H9 (cell line): ENCODE results near the gene SEMA6A. TPM values are rescaled to one million over a fixed set of nuclear protein-coding genes. Genes with fewer than 3 reads are reported as not detected.

Experiments
- DNase-seq: peaks from one replicate; pipeline ENCODE4 v3.0.0-alpha.2; 2017
- H2AFZ ChIP-seq: one replicate; pipeline ENCODE4 v1.6.1; 2013; ENCODE audit warnings: mild to moderate bottlenecking, low read length, control low read depth, moderate library complexity
- H2AK5ac ChIP-seq: 2 replicates; pipeline ENCODE4 v1.6.1; 2013; ENCODE audit warnings: low read length, control low read depth, mixed read lengths; ENCODE audit not compliant: insufficient read length
- H2BK120ac ChIP-seq: one replicate; pipeline ENCODE4 v1.6.1; 2013; ENCODE audit warnings: low read depth, mild to moderate bottlenecking, low read length, control low read depth, inconsistent platforms; ENCODE audit not compliant: poor library complexity, severe bottlenecking
- H2BK12ac ChIP-seq: 2 replicates; pipeline ENCODE4 v1.6.1; 2013; ENCODE audit warnings: low read length, control low read depth, mixed read lengths, low read depth; ENCODE audit not compliant: insufficient read length
- H2BK15ac ChIP-seq: 2 replicates; pipeline ENCODE4 v1.6.1; 2013; ENCODE audit warnings: low read depth, low read length, control low read depth
- H2BK20ac ChIP-seq: one replicate; pipeline ENCODE4 v1.6.1; 2013; ENCODE audit warnings: low read depth, mild to moderate bottlenecking, low read length, control low read depth, inconsistent platforms; ENCODE audit not compliant: poor library complexity, severe bottlenecking
- H2BK5ac ChIP-seq: 2 replicates; pipeline ENCODE4 v1.6.1; 2013; ENCODE audit warnings: low read length, control low read depth, mixed read lengths; ENCODE audit not compliant: insufficient read length
- H3K14ac ChIP-seq: 2 replicates; pipeline ENCODE4 v1.6.1; 2013; ENCODE audit warnings: low read length, control low read depth; ENCODE audit not compliant: insufficient read depth
- H3K18ac ChIP-seq: 2 replicates; pipeline ENCODE4 v1.6.1; 2013; ENCODE audit warnings: low read depth, mild to moderate bottlenecking, mixed read lengths, low read length, control low read depth; ENCODE audit not compliant: insufficient read length
- H3K23ac ChIP-seq: 2 replicates; pipeline ENCODE4 v1.6.1; 2013; ENCODE audit warnings: low read length, control low read depth, mixed read lengths, low read depth; ENCODE audit not compliant: insufficient read length
- H3K23me2 ChIP-seq: 2 replicates; pipeline ENCODE4 v1.6.1; 2013; ENCODE audit warnings: low read depth, mild to moderate bottlenecking, mixed read lengths, low read length, control low read depth; ENCODE audit not compliant: insufficient read length, poor library complexity, severe bottlenecking
- H3K27ac ChIP-seq: 2 replicates; pipeline ENCODE4 v1.5.1; 2013; ENCODE audit warnings: low read length, control low read depth, mixed read lengths, low read depth; ENCODE audit not compliant: insufficient read length
- H3K27me3 ChIP-seq: 2 replicates; pipeline ENCODE4 v1.6.1; 2013; ENCODE audit warnings: low read length, control low read depth, inconsistent platforms; ENCODE audit not compliant: insufficient read depth
- H3K4ac ChIP-seq: 2 replicates; pipeline ENCODE4 v1.6.1; 2013; ENCODE audit warnings: low read depth, mild to moderate bottlenecking, control low read depth, inconsistent platforms, low read length, moderate library complexity
- H3K4me1 ChIP-seq: 2 replicates; pipeline ENCODE4 v1.6.1; 2013; ENCODE audit warnings: low read length, control low read depth, inconsistent platforms; ENCODE audit not compliant: insufficient read depth
- H3K4me2 ChIP-seq: 2 replicates; pipeline ENCODE4 v1.6.1; 2013; ENCODE audit warnings: low read length, control low read depth, mixed read lengths; ENCODE audit not compliant: insufficient read length, insufficient read depth
- H3K56ac ChIP-seq: 2 replicates; pipeline ENCODE4 v1.6.1; 2013; ENCODE audit warnings: low read depth, mild to moderate bottlenecking, mixed read lengths, low read length, control low read depth; ENCODE audit not compliant: insufficient read length
- H3K79me1 ChIP-seq: 2 replicates; pipeline ENCODE4 v1.6.1; 2013; ENCODE audit warnings: low read depth, mild to moderate bottlenecking, moderate library complexity, low read length, control low read depth, inconsistent platforms; ENCODE audit not compliant: insufficient read depth, poor library complexity, severe bottlenecking
- H3K79me2 ChIP-seq: 2 replicates; pipeline ENCODE4 v1.6.1; 2013; ENCODE audit warnings: low read length, control low read depth, inconsistent platforms; ENCODE audit not compliant: insufficient read depth
- H3K9ac ChIP-seq: 2 replicates; pipeline ENCODE4 v1.6.1; 2013; ENCODE audit warnings: low read length, control low read depth, mixed read lengths; ENCODE audit not compliant: insufficient read length; ENCODE audit errors: extremely low read depth
- H3K9me3 ChIP-seq: one replicate; pipeline ENCODE4 v1.6.1; 2013; ENCODE audit warnings: low read depth, low read length, inconsistent platforms; ENCODE audit not compliant: control insufficient read depth
- H3T11ph ChIP-seq: one replicate; pipeline ENCODE4 v1.6.1; 2013; ENCODE audit warnings: mild to moderate bottlenecking, low read length, control low read depth, inconsistent platforms
- H4K20me1 ChIP-seq: one replicate; pipeline ENCODE4 v1.6.1; 2013; ENCODE audit not compliant: control insufficient read depth, insufficient read length, insufficient read depth
- H4K5ac ChIP-seq: 2 replicates; pipeline ENCODE4 v1.6.1; 2013; ENCODE audit warnings: low read depth, mild to moderate bottlenecking, mixed read lengths, low read length, control low read depth; ENCODE audit not compliant: insufficient read length
- H4K8ac ChIP-seq: replicated peaks from 2 replicates; pipeline ENCODE4 v1.6.1; 2013; ENCODE audit warnings: low read length, control low read depth, mixed read lengths, low read depth; ENCODE audit not compliant: insufficient read length
- H4K91ac ChIP-seq: 2 replicates; pipeline ENCODE4 v1.6.1; 2013; ENCODE audit warnings: low read depth, mild to moderate bottlenecking, moderate library complexity, mixed read lengths, low read length, control low read depth; ENCODE audit not compliant: insufficient read length
- H3K27ac Mint-ChIP-seq, 3 experiments: 2 replicates in 2 of 3; 3 replicates in 1 of 3; pipeline ENCODE4 v1.8.0; 2020 to 2021; ENCODE audit warnings: mixed read lengths in 3 of 3, mild to moderate bottlenecking in 1 of 3, moderate library complexity in 1 of 3
- H3K27me3 Mint-ChIP-seq: 2 replicates; pipeline ENCODE4 v1.8.0; 2021; ENCODE audit warnings: low read depth, mild to moderate bottlenecking, moderate library complexity, mixed read lengths
- H3K36me3 Mint-ChIP-seq, 3 experiments: 2 replicates in 2 of 3; 3 replicates in 1 of 3; pipeline ENCODE4 v1.8.0; 2020 to 2021; ENCODE audit warnings: low read depth in 3 of 3, mixed read lengths in 3 of 3; ENCODE audit not compliant: insufficient read depth in 1 of 3
- H3K4me1 Mint-ChIP-seq, 2 experiments: 2 replicates each; pipeline ENCODE4 v1.8.0; 2020; ENCODE audit warnings: mixed read lengths in 2 of 2
- H3K4me3 Mint-ChIP-seq, 2 experiments: 2 replicates in 1 of 2; 3 replicates in 1 of 2; pipeline ENCODE4 v1.8.0; 2020 to 2021; ENCODE audit warnings: mild to moderate bottlenecking in 2 of 2, mixed read lengths in 2 of 2, moderate library complexity in 1 of 2
- H3K9me3 Mint-ChIP-seq, 2 experiments: 2 replicates in 1 of 2; 3 replicates in 1 of 2; pipeline ENCODE4 v1.8.0; 2020; ENCODE audit warnings: mild to moderate bottlenecking in 2 of 2, mixed read lengths in 2 of 2, moderate library complexity in 1 of 2
- CTCF ChIP-seq: fragments of 200-600 bp; sonication (generic); conservative IDR thresholded peaks from 3 replicates; pipeline ENCODE4 v1.8.0; 2021; ENCODE audit warnings: antibody characterized with exemption, mild to moderate bottlenecking
- WGBS: extraction: QIAGEN DNeasy Blood & Tissue Kit; methylation state at CpG from one replicate; pipeline ENCODE4 v1.1.7; 2013; ENCODE audit warnings: missing lambda C conversion rate, low lambda C conversion rate, mixed read lengths; ENCODE audit not compliant: insufficient read length; ENCODE audit errors: extremely low coverage; 5-methylcytosine and 5-hydroxymethylcytosine counted together
- total RNA-seq: library from RNA; stranded (reverse); gene quantifications from 2 replicates; pipeline ENCODE4 v1.2.1, GENCODE V29; 2021

SEMA6A gene
- total RNA-seq, 1 experiment from 2014 or later, result 354 TPM

DNA sequence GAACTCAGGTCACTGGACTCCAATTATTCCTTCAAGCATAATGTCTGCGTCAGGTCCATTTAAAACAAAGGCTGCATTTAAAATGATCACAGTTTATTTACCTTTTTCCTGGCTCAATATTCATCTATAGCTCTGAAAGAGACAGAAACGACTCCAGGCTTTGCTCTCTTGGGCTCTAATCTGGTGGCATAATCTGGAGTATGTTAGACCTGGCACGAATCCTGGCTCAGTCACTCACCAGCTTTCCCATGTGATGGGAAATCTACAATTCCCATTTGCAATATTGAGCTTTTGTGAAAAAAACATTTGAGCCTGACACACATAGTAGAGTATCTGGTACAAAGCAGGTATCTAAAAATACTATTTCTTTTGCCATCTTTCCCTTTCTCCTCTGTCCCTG lies 155.8 kb downstream of the SEMA6A start:
- Histone ChIP-seq H2AK5ac (no peak overlapping the region), H3K18ac (no peak overlapping the region), H3K4ac (no peak overlapping the region), H2BK15ac (no peak overlapping the region), H2BK5ac (no peak overlapping the region), H3K23ac (no peak overlapping the region), H4K5ac (no peak overlapping the region), H2BK20ac (no peak overlapping the region), H3K27me3 (no peaks in the 10 kb centered on the region), H3K27ac (no peak overlapping the region), H3K79me2 (no peaks in the 10 kb centered on the region), H3K14ac (no peak overlapping the region), H3K9me3 (no peaks in the 10 kb centered on the region), H3K9ac (no peak overlapping the region), H3K23me2 (no peaks in the 10 kb centered on the region), H2BK120ac (no peak overlapping the region), H2BK12ac (no peak overlapping the region), H3K56ac (no peak overlapping the region), H3K4me2 (no peak overlapping the region), H3T11ph (no peak overlapping the region), H4K8ac (no peak overlapping the region), H3K79me1 (no peaks in the 10 kb centered on the region), H4K91ac (no peak overlapping the region), H2AFZ (no peak overlapping the region), H4K20me1 (no peaks in the 10 kb centered on the region), H3K4me1 (peaks cover 1% of the 10 kb centered on the region; the same call in 1 of the 2 replicates)
- no CpG with 5 or more reads among the region's 3 CpGs for WGBS
- no peak for TF ChIP-seq CTCF
- no peak overlapping the region for H3K4me3 Mint-ChIP-seq
- H3K27me3 Mint-ChIP-seq, result no peaks in the 10 kb centered on the region
- no peak for DNase-seq
- H3K36me3 Mint-ChIP-seq, result no peaks in the 10 kb centered on the region
- no peak overlapping the region for H3K27ac Mint-ChIP-seq
- H3K4me1 Mint-ChIP-seq, result peaks cover 0 to under 1% of the 10 kb centered on the region in 2 experiments; a peak in 2 of 4 replicates
- no peaks in the 10 kb centered on the region for H3K9me3 Mint-ChIP-seq
